ENCODE data around the gene PEA15.

GRCh38 chr1:160166166-160166868 lies 38.9 kb upstream of the PEA15 start:
- TF ChIP-seq CTCF (IDR thresholded peaks at IDR 0.05; ENCODE audit: low read length) = no peak
- TF ChIP-seq EZH2 (IDR thresholded peaks at IDR 0.05; ENCODE audit: borderline replicate concordance, low read length) = no peak

All from OCI-LY1 (cell line).